ENCODE results near the gene ERV3-1.
"Not testable (repeated sequence)": the region's sequence is repeated elsewhere in the genome, so short reads cannot be mapped to it uniquely, and the experiment has no call there.

DNA sequence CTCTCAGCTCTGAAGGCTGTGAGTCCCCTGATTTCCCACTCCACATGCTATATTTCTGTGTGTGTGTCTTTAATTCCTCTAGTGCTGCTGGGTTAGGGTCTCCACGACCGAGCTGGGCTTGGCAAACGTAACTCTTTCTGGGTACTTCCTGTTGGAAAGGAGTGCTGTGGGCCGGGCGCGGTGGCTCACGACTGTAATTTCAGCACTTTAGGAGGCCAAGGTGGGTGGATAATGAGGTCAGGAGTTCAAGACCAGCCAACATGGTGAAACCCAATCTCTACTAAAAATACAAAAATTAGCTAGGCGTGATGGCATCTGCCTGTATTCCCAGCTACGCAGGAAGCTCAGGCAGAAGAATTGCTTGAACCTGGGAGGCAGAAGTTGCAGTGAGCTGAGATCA is 55.8 kb downstream of the ERV3-1 start:
- TF ChIP-seq, protein P1, sequence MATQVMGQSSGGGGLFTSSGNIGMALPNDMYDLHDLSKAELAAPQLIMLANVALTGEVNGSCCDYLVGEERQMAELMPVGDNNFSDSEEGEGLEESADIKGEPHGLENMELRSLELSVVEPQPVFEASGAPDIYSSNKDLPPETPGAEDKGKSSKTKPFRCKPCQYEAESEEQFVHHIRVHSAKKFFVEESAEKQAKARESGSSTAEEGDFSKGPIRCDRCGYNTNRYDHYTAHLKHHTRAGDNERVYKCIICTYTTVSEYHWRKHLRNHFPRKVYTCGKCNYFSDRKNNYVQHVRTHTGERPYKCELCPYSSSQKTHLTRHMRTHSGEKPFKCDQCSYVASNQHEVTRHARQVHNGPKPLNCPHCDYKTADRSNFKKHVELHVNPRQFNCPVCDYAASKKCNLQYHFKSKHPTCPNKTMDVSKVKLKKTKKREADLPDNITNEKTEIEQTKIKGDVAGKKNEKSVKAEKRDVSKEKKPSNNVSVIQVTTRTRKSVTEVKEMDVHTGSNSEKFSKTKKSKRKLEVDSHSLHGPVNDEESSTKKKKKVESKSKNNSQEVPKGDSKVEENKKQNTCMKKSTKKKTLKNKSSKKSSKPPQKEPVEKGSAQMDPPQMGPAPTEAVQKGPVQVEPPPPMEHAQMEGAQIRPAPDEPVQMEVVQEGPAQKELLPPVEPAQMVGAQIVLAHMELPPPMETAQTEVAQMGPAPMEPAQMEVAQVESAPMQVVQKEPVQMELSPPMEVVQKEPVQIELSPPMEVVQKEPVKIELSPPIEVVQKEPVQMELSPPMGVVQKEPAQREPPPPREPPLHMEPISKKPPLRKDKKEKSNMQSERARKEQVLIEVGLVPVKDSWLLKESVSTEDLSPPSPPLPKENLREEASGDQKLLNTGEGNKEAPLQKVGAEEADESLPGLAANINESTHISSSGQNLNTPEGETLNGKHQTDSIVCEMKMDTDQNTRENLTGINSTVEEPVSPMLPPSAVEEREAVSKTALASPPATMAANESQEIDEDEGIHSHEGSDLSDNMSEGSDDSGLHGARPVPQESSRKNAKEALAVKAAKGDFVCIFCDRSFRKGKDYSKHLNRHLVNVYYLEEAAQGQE (IDR thresholded peaks at IDR 0.05; ENCODE audit: unreplicated experiment): not testable (repeated sequence)
- TF ChIP-seq, protein P2, sequence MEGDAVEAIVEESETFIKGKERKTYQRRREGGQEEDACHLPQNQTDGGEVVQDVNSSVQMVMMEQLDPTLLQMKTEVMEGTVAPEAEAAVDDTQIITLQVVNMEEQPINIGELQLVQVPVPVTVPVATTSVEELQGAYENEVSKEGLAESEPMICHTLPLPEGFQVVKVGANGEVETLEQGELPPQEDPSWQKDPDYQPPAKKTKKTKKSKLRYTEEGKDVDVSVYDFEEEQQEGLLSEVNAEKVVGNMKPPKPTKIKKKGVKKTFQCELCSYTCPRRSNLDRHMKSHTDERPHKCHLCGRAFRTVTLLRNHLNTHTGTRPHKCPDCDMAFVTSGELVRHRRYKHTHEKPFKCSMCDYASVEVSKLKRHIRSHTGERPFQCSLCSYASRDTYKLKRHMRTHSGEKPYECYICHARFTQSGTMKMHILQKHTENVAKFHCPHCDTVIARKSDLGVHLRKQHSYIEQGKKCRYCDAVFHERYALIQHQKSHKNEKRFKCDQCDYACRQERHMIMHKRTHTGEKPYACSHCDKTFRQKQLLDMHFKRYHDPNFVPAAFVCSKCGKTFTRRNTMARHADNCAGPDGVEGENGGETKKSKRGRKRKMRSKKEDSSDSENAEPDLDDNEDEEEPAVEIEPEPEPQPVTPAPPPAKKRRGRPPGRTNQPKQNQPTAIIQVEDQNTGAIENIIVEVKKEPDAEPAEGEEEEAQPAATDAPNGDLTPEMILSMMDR (conservative IDR thresholded peaks at IDR 0.05; ENCODE audit: low read depth in 2 of 2): not testable (repeated sequence)
- not testable (repeated sequence) for TF ChIP-seq POLR2AphosphoS5 (IDR thresholded peaks at IDR 0.05; ENCODE audit: low read depth); CREB1 (CRISPR knock-in tag; IDR thresholded peaks at IDR 0.05; ENCODE audit: low read depth); EZH2 (IDR thresholded peaks at IDR 0.05; ENCODE audit: low read depth, unreplicated experiment); ZNF114 (CRISPR knock-in tag; IDR thresholded peaks at IDR 0.05); JUNB (IDR thresholded peaks at IDR 0.05; ENCODE audit: unreplicated experiment)

Data from GM23338 (cell line).